SHP77 (cell line): ENCODE results near the gene TRPM3.

Experiments used
- DNase-seq, 2 experiments: peaks; one replicate each; lab custom pipeline; 2025; lab: John Stamatoyannopoulos, UW

TRPM3 gene

DNA sequence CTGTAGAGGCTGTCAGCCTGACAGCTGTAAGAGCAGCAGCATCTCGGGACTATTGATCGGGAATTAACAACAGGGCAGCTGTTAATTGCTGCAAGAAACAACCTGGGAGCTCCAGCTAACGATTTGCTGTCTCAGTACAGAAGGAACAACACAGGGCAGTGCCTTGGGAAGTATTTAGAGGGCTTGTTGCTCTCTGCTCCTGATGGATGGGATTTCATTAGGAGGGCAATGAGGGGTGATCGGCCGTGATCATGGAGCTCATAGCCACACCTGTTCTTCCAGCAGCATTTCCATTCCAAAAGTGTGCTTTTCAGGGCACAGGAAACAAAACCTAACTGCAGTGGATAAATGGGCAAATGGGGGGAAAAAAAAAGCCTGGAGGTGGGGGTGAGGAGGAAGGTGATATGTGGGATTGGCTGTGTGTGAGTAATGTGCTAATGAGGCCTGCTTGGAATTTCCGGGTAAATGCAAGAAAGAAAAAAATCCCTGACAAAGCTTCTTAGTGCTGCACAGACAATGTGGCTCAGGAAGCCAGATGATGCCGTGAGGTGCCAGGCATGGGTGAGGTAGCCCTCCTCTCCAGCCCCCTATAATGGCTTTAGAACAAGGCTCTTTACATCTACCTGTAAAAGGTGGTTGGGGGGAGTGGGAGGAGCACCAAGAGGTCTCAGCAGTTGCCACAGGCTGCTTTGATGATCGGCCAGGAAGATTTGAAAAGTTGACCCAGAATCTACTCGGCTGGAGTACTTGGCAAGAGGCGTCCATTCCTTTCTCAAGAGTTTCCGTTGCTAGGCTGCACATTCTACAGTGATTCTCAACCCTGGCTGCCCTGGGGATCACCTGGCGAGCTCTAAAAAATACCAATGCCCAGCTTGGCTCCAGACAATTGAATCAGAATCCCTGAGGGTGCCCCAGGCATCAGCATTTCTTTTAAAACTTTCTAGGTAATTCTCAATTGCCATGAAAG, 567.4 kb downstream of the TRPM3 start:
- no peak for DNase-seq

DNA sequence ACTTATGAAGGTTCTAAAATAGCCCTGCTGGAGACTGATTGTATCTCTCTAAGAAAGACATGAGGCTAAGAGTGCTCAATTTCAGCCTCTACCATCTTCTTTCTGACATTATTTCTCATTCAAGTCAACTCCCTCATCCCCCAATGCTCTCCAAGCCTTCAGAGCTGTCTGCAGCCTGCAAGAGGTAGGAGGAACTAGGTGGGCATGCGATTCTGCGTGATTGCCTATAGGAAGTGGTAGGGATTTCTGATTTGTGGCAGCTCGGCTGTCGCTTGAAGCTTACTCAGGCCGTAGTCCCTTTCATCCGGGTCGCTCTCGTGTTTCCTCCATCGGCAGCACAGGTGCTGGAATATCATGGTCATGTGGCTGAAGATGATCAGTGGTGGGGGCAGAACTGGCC, 568.9 kb downstream of the TRPM3 start:
- no peak for DNase-seq

GRCh38 chr9:70551801-70552200, 569.6 kb downstream of the TRPM3 start:
- no peak for DNase-seq

- no peak for DNase-seq
Observed at GRCh38 chr9:70551396-70551795, 570.0 kb downstream of the TRPM3 start.

- DNase-seq: no peak
Observed at GRCh38 chr9:70549926-70550325, 571.5 kb downstream of the TRPM3 start.

GRCh38 chr9:70542311-70542931, 579.0 kb downstream of the TRPM3 start:
- no peak for DNase-seq

DNA sequence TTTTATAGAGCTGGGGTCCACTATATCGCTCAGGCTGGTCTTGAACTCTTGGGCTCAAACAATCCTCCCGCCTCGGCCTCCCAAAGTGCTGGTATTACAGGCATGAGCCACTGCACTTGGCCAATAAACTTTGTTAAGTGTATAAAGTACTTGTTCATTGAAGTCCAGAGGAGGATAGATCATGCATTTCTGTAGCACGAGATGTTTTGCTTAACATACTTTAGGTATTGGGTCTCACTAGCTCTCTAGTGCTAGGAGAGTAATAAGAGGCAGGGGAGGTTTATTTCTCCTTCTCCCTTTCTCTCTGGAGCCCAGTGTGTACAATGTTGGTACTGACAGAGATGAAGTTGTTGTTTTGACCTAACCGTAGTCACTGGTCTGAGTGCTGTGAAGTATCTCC, 581.4 kb downstream of the TRPM3 start:
- DNase-seq: no peak

GRCh38 chr9:70539526-70539925, 581.9 kb downstream of the TRPM3 start:
- no peak for DNase-seq

- no peak for DNase-seq
Observed at GRCh38 chr9:70539001-70539400, 582.4 kb downstream of the TRPM3 start.

DNA sequence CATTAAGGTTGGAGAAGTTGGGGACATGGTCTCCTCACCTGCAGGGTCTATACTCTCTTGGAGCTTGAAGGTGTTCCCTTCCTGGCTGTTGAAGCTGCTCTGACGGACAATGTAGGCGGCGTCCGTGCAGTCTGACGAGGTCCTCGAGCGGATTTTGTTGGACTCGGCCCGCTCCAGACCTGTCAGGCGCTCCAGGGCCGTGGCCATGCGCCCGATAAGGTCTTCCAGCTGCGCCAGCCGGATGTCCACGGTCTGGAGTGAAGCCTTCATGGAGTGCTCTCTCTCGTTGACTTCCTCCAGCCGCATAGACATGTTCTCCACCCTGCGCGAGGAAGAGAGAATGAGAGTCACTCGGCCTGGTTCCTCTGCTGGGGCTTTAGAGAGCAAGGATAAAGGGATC, 584.3 kb downstream of the TRPM3 start:
- DNase-seq: no peak

GRCh38 chr9:70535546-70536323, 585.7 kb downstream of the TRPM3 start:
- DNase-seq: no peak

DNA sequence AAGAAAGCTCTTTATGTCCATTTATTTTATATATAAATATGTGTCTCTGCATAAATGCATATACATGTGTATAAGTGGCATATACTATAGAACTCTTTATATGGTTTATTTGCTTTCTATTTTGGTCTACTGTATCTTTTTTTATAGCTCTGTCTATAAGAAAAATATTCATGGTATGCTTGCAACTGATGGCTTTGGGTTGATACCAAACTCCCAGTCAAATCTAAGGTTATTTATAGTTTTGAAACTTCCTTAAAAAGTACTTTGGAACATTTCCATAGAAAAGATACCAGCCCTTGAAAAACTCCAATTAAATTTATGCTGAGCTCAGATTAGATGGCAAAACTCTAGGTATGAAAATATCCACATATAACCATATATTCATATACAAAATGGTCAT, 587.0 kb downstream of the TRPM3 start:
- DNase-seq: no peak

- no peak for DNase-seq
Observed at GRCh38 chr9:70534061-70534460, 587.4 kb downstream of the TRPM3 start.

- no peak for DNase-seq
Observed at GRCh38 chr9:70533492-70533891, 587.9 kb downstream of the TRPM3 start.

DNA sequence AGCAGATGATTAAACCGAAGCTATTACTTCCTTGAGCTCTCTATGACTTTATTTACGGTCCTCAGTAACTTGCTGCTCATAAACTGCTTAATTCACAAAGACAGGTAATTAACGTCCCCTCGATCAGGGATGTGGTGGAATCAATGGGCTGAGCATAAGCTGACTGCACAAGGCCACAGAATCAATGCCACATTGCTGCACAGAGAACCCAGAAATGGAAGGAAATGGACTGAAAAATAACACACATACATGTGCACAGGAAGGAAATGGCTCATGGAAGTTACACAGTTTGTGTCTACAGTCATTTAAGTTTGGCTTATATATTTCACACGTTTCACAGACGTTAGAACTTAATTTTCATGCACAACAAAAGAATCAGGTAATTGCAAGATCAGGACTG, 588.7 kb downstream of the TRPM3 start:
- DNase-seq: no peak

DNA sequence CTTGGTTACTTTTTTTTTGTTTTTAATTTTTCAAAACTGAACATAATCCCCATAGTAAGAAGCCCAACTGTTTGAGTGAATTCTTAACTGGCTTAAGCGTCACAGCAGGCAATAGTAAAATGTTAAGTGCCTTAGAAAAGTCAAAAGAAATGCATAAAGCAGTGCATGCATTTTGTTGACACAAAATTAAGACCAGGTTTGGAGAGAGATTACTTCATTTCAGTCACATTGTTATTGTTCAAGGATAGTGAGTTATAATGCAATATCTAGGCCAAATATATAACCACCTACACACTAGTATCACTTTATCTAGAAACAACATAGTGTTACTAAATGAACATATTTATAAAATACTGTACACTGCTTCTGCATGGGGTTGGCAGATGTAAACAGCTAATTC, 590.1 kb downstream of the TRPM3 start:
- no peak for DNase-seq

- no peak for DNase-seq
Observed at GRCh38 chr9:70530716-70531115, 590.7 kb downstream of the TRPM3 start.

DNA sequence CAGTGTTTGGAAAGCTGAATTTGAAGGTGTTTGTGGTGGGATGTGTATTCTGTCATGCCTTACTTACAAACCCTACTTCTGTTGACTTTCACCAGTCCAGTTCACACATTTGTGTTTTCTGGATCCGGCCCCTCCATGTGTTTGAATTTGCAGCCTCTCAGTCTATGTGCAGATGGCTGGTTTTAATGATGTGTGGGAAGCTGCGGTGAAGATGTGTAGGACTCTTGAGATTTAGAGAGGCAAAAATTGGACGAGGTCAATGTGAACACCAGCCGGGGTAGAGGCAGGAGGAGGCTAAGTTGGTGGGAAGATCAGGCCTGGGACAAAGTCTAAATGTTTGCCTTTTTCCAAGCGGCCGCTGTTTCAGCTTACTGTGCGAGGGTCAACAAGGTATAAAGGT, 591.6 kb downstream of the TRPM3 start:
- DNase-seq: no peak

DNA sequence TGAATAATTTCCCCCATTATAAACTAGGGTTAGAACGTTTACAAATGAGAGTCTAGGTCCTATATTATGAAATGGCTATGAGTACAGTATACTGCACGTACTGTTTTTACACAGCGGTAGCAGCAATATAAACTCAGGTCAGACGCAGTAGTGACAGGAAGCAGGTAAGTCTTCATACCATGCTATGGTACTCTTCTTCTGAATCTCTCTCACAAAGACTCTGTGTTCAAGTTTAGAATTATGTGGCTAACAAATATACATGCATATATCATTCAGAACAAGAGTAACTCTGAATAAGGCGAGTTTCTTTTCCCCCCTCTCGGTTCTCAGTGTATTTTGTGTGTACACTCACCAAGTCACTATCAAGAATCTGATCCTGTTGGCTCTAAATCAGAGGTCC, 592.0 kb downstream of the TRPM3 start:
- DNase-seq: no peak

DNA sequence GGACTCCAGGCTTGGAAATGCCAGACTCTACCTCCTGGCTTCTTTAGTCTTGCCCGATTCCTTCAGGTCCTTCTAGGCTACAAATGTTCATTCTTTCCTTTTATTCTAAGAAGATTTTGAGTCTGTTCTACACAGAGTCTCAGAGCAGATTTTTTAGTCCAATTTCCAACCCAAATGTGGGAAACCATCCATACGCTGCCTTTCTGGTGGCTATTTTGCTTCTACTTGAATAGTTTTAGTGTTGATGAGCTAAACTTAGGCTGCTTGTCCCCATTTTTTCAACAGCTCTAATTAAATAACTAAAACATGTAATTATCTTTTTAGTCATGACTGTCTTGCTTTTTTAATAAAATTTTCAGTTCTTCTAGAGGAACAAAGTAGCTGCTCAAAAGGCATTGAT, 594.5 kb downstream of the TRPM3 start:
- DNase-seq: no peak

GRCh38 chr9:70525519-70525918, 595.9 kb downstream of the TRPM3 start:
- no peak for DNase-seq

DNA sequence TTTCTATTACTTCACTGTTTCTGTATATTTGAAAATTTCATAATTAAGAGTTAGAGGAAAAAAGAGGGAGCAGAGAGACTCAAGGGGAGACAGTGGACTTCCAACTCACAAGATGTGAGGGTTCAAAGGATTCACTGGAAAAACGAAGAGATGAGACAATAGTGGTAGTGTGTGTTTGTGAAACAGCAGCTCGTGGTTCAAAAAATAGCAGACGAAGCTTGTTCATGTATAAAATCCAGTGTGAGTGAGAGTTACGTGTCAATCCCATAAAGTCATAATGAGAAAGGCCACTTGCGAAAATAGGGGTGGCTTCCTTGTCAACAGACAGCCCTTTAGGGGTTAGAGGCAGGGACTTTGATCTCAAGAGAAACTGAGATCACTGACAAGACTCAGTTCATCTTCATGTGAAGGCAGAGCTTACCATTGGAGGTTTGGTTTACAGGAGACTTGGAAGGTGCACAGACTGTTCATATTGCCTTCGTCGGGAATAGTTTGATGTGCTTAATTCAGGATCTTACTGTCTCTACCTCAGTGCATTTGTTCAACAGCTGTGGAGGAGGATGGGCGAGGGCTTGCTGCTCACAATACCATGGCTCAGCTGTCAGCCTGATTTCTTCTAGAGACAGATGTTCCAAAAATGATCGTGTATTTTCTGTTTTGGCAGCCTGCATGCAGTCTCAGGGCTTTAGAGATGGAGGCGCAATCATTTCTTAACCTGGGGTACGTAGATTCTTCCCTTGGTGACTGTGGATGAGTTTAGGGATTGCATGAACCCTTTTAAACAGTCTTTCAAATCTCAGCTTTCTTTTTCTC, 601.3 kb downstream of the TRPM3 start:
- no peak for DNase-seq
